Measurements from ENCODE around the gene RABEP1. TPM values are rescaled to one million over a fixed set of nuclear protein-coding genes. Genes with fewer than 3 reads are reported as not detected.

Gene RABEP1, protein sequence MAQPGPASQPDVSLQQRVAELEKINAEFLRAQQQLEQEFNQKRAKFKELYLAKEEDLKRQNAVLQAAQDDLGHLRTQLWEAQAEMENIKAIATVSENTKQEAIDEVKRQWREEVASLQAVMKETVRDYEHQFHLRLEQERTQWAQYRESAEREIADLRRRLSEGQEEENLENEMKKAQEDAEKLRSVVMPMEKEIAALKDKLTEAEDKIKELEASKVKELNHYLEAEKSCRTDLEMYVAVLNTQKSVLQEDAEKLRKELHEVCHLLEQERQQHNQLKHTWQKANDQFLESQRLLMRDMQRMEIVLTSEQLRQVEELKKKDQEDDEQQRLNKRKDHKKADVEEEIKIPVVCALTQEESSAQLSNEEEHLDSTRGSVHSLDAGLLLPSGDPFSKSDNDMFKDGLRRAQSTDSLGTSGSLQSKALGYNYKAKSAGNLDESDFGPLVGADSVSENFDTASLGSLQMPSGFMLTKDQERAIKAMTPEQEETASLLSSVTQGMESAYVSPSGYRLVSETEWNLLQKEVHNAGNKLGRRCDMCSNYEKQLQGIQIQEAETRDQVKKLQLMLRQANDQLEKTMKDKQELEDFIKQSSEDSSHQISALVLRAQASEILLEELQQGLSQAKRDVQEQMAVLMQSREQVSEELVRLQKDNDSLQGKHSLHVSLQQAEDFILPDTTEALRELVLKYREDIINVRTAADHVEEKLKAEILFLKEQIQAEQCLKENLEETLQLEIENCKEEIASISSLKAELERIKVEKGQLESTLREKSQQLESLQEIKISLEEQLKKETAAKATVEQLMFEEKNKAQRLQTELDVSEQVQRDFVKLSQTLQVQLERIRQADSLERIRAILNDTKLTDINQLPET
- 34.2 and 45.7 TPM in 2 replicates for total RNA-seq

DNA sequence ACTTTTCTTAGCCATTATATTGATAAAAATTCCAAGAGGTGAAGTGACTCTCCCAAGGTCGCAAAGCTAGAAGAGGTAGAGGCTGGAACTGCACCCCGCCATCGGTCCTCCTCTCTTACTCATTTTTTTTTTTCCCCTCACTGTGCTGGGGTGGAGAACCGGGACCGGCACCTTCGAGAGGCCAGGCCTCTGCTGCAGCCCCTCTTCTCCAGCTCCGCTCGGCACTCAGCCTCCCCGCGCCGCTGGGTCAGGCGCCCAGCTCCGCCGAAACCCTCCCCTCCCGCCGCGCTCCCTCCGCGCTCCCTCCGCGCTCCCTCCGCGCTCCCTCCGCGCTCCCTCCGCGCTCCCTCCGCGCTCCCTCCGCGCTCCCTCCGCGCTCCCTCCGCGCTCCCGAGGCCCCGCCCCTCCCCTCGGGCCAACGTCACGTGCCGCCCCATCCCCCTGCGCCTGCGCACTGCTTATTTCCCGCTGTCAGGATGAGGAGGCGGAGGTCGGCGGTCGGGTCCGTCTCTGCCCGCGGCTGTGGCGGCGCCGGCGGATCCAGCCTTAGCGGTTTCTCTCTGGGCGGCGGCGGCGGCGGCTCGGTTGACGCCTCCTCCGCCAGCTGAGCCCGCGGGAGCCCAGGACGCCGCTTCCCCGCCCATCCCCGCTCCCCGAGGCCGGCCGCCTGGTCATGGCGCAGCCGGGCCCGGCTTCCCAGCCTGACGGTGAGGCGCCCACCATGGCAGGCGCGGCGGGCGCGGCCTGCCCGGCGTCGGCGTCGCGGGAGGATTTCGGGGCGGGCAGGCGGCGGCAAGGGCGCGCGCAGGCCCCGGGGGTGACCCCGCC lies at the start of gene RABEP1:
RABEP1 (plus strand) TSS at position 471 of the 828 bp plus-strand sequence; CDS start at position 674, 203 bp downstream.

DNA sequence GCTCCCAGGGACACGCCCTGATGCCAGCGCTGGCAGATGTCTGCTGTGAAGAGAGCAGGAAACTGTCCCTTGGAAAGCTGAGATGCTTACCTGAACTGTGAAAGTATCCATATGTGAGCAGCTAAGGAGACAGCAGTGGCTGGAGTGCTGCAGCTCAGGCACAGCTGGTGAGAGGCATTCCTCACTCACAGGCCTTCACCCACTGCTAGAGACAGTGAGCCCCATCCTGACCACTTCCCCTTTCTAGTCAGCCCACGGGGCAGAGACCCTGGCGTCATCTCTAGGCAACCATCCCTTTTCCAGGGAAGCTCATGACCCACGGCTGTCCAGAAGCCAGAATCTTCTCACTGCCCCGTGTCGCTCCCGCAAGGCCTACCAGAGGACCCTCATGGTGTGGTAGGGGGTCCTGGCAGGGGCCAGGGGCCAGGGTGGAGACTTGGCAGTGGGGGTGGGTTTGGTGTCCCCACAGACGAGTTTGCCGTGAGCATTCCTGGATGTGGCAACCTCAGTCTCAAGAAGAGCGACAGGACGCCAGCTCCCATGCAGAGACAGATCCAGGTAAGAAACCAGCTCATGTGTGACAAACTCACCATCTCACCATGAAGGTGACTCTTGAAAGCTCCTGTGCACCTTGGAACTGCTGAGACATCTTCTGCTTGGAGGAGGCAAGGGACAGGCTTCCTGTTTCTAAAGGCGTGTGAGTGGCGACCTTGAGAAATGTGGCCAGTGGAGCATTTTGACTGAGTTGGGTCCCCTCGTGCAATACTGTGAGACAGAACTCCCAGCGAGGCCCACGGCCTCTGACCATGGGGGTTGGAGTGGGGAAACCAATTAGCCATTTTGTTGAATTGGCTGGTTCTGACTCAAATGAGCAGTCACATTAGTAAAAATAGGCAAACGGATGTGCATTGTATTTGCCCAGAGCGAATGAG lies 47.2 kb upstream of the RABEP1 start, which contains the start of gene SCIMP:
SCIMP (minus strand) TSS at position 216 of the 932 bp plus-strand sequence; CDS start at position 111, 105 bp downstream.

DNA sequence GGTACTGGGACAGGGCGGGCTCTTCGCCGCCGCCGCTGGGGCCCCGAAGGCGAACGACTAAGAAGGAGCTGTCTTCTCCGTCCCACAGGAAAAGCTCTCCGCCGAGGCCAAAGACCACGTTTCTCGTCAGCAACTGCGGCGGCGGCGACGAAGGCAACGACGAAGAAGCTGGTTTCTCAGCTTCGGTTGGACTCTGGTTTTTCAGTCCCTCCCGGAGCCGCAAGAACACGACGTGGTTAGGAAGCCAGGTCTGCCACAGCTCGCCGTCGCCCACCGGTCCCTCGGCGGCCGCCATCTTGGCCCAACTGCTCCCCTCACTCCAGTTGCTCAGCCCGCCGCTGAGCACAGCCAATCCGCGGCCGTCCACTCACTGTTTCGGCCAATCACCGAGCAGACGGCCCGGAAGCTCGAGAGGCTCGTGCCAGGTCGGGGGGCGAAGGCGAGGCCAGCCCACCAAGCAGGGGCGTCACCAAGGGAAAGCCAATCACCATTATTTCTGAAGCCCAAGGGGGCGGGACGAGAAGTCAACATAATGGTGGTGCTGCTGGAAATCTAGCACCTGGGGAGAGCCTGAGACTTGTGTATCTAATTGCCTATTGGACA lies 137.4 kb downstream of the RABEP1 start, which contains the start of gene NUP88:
NUP88 (minus strand) TSS at position 307 of the 603 bp plus-strand sequence; CDS start at position 295, 12 bp downstream.

DNA sequence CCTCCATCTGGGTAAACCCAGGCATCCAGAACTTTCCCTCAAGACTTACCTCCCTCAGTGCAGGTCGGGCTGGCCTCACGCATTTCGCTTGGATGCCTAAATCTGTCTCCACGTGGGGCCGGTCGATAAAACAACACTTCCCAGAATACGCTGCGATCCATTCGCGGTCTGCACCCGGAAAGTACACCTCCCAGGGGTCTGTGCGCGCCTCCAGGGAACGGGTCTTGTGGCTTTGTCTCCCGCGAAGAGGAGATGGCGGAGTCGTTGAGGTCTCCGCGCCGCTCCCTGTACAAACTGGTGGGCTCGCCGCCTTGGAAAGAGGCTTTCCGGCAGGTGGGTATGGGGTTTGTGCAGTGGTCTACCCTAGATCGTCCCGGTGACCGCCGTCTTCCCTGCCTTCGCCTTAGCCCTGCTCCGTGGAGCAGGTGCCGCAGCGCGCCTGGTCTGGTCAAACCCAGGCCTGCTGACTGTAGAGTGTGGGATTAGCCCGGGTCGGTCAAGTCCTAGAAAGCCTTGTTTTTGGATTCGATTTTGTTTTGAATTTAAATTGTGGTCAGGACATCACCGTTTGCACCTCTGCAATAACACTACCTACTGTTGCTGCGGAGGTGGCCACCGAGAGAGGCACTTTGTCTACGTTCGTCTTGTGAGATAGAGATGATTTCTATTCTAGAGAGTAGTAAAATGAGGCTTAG lies 138.0 kb downstream of the RABEP1 start, which contains the start of gene RPAIN:
RPAIN (plus strand) TSS at position 224 of the 695 bp plus-strand sequence; CDS start at position 253, 29 bp downstream.

Other genes starting within 250 kb of the RABEP1 start
- gene SLC52A1, start 246.9 kb upstream of the RABEP1 start, total RNA-seq: under 0.01 TPM in 1 of 2 replicates, not detected in the other
- gene ZFP3, start 203.8 kb upstream of the RABEP1 start, total RNA-seq: 1.5 and 2.0 TPM in 2 replicates
- gene ZNF232, start 170.4 kb upstream of the RABEP1 start, total RNA-seq: 7.2 and 7.3 TPM in 2 replicates
- not detected in 2 replicates for gene USP6, start 166.3 kb upstream of the RABEP1 start, total RNA-seq
- 5.1 and 6.6 TPM in 2 replicates for gene ZNF594, start 90.4 kb upstream of the RABEP1 start, total RNA-seq
- not detected in 2 replicates for gene SCIMP, start 47.4 kb upstream of the RABEP1 start, total RNA-seq
- 65.0 and 112 TPM in 2 replicates for gene NUP88, start 137.4 kb downstream of the RABEP1 start, total RNA-seq
- 17.3 and 25.8 TPM in 2 replicates for gene RPAIN, start 137.9 kb downstream of the RABEP1 start, total RNA-seq
- 291 and 302 TPM in 2 replicates for gene C1QBP, start 156.9 kb downstream of the RABEP1 start, total RNA-seq
- 15.8 and 23.5 TPM in 2 replicates for gene DHX33, start 186.7 kb downstream of the RABEP1 start, total RNA-seq
- gene DERL2, start 203.9 kb downstream of the RABEP1 start, total RNA-seq: 21.7 and 23.5 TPM in 2 replicates
- gene MIS12, start 204.3 kb downstream of the RABEP1 start, total RNA-seq: 6.2 and 10.6 TPM in 2 replicates